LNCAP (cell line): ENCODE results near the gene SLC10A3.

Experiments used
- TF ChIP-seq, protein P1 (sequence below): fragments of 450-650 bp; IDR thresholded peaks from 2 replicates; pipeline ENCODE4 v1.5.1; 2017; ENCODE audit warnings: mild to moderate bottlenecking

SLC10A3 gene

GRCh38 chrX:154529206-154529612 lies 38.8 kb upstream of the SLC10A3 start:
- TF ChIP-seq, protein P1, sequence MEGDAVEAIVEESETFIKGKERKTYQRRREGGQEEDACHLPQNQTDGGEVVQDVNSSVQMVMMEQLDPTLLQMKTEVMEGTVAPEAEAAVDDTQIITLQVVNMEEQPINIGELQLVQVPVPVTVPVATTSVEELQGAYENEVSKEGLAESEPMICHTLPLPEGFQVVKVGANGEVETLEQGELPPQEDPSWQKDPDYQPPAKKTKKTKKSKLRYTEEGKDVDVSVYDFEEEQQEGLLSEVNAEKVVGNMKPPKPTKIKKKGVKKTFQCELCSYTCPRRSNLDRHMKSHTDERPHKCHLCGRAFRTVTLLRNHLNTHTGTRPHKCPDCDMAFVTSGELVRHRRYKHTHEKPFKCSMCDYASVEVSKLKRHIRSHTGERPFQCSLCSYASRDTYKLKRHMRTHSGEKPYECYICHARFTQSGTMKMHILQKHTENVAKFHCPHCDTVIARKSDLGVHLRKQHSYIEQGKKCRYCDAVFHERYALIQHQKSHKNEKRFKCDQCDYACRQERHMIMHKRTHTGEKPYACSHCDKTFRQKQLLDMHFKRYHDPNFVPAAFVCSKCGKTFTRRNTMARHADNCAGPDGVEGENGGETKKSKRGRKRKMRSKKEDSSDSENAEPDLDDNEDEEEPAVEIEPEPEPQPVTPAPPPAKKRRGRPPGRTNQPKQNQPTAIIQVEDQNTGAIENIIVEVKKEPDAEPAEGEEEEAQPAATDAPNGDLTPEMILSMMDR: no peak

- TF ChIP-seq, protein P1: peak; percentile 44; the same call in 1 of the 2 replicates
Observed at GRCh38 chrX:154526901-154527675, 36.7 kb upstream of the SLC10A3 start.

- TF ChIP-seq, protein P1: no peak
Observed at GRCh38 chrX:154525606-154526490, 35.4 kb upstream of the SLC10A3 start.

GRCh38 chrX:154519389-154519788 lies 29.0 kb upstream of the SLC10A3 start:
- TF ChIP-seq, protein P1: no peak

DNA sequence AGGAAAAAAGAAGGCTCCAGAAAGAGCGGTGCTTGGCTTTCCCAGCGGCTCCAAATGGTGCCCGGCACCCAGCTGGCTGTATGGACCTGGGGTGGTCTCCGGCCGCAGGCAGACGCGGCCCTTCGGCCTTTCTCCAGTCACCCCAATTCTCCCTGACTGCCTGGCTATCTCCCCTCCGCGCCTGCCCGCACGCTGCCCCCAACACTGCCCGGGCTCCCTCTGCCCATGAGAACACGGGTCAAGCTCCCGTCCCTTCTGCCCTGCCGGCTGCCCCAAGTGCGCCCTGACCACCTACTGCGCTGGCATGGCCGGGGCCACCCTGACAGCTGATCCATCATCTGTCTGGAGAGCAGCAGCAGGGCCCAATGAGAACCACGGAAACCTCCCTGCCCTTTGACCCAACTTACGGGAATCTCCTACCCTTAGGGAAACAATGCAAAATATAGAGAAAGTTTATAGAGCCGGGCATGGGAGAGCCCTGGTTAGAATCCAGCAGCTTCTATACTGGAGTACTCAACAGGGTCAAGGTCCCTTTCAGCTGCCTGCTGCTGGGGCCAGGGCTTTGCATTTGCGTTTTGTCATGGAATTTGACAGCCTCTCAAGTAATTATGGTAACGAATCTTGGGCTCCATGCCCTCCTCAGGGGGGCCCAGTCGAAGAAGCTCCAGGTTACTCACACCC lies 26.8 kb upstream of the SLC10A3 start:
- TF ChIP-seq, protein P1: no peak

DNA sequence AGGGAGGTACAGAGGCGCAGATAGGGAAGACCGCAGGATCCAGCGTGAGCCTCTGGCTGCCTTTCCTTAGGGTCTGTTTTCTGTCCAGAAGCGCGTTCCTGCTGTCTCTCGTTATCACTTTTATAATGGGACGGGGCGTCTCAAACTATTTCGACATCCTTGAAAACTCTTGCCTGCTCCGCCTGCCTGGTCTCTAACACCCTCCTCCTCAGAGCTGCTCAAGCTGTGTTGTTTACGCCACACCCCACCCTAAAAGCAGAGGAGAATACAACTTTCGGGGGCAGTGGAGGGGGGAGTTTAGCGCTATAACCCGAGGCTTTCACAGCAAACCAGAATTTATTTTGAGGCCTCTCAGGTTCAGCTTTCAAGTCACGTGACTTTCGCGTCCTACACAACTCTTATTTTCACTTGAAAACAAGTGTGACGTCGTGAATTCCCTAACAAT lies 26.2 kb upstream of the SLC10A3 start:
- TF ChIP-seq, protein P1: no peak

DNA sequence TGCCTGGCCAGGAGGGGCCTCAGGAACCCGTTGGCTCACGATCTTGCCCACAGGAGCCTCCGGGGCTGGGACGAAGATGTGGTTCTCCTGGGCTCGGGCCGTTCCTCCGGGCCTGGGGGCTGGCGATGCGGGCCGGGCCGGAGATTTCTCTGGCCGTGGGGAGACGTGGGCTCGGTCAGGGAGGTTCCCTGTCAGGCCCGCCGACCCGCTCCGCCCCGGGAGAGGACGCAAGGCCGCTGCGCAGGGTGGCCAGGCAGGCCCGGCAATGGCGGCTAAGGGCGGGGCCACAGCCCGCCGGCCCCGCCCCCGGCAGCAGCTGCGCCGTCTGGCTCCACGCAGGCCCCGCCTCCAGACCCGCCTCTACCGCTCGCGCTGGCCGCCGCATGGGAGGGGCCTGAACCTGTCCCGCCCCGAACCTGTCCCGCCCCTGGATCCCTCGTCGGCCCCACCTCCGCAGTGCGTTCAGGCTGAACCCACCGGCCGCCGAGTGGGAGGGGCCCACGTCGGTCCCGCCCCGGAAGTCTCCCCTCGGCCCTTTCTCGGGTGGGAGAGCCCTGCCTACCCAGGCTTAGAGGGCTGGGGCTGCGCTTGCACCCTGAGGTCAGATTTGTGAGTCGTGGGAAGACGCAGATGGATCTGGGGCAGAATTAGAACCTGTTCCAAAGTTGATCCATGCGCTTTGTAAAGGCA lies 25.7 kb upstream of the SLC10A3 start, which contains the start of gene FAM3A:
Gene FAM3A (minus strand): TSS at position 267 of the 690 bp plus-strand sequence. CDS start 460 bp downstream, outside the sequence.
- TF ChIP-seq, protein P1: no peak
